SK-N-SH (cell line): ENCODE results near the gene MFNG. TPM values are rescaled to one million over a fixed set of nuclear protein-coding genes. Genes with fewer than 3 reads are reported as not detected.

ENCODE experiments used
- CTCF ChIA-PET: fragments of 300-600, 350-600 bp; formaldehyde crosslinking; extraction: SDS; loops from one replicate; lab custom pipeline; 2021; lab: Yijun Ruan, JAX
- POLR2A ChIA-PET: fragments of 350-600 bp; sonication (Branson Sonifier 250); formaldehyde crosslinking; extraction: SDS; loops from one replicate; lab custom pipeline; 2020; ENCODE audit warnings: antibody characterized with exemption, inconsistent platforms; lab: Yijun Ruan, JAX
- DNase-seq: peaks from one replicate; pipeline ENCODE4 v3.0.0; 2012
- H2AFZ ChIP-seq: fragments of 200-600 bp; sonication (generic); 2 replicates; pipeline ENCODE4 v1.8.1; 2016; ENCODE audit warnings: antibody characterized with exemption, mild to moderate bottlenecking, low read depth
- H3F3A ChIP-seq: fragments of 200-600 bp; sonication (generic); replicated peaks from 2 replicates; pipeline ENCODE3; 2016; ENCODE audit warnings: antibody characterized with exemption, mild to moderate bottlenecking; ENCODE audit not compliant: insufficient read depth
- H3K27ac ChIP-seq, 2 experiments: fragments of 200-500 bp in 1 of 2; fragments of 200-600 bp in 1 of 2; sonication (Bioruptor generic) in 1 of 2; sonication (generic), shearing (Covaris generic) in 1 of 2; 2 replicates each; pipeline versions ENCODE4 v1.5.1 to v1.6.1; 2014 to 2016; ENCODE audit warnings: low read depth in 2 of 2, inconsistent platforms in 1 of 2, low read length in 1 of 2, mild to moderate bottlenecking in 1 of 2, mixed read lengths in 1 of 2
- H3K27me3 ChIP-seq: fragments of 200-600 bp; sonication (generic), shearing (Covaris generic); 2 replicates; pipeline ENCODE4 v1.6.1; 2016; ENCODE audit warnings: mixed run types; ENCODE audit not compliant: insufficient read depth
- H3K36me3 ChIP-seq, 2 experiments: fragments of 200-500 bp in 1 of 2; fragments of 200-600 bp in 1 of 2; sonication (Bioruptor generic) in 1 of 2; sonication (generic) in 1 of 2; replicated peaks in 1 of 2; 2 replicates each; pipeline versions ENCODE3 to v1.5.1; 2014 to 2016; ENCODE audit warnings: low read length in 1 of 2, mild to moderate bottlenecking in 1 of 2; ENCODE audit not compliant: insufficient read depth in 2 of 2, control insufficient read depth in 1 of 2
- H3K4me1 ChIP-seq, 2 experiments: fragments of 200-500 bp in 1 of 2; fragments of 200-600 bp in 1 of 2; sonication (Bioruptor generic) in 1 of 2; sonication (generic), shearing (Covaris generic) in 1 of 2; 2 replicates each; pipeline versions ENCODE4 v1.5.1 to v1.6.1; 2014 to 2016; ENCODE audit warnings: low read depth in 1 of 2, low read length in 1 of 2, mixed run types in 1 of 2; ENCODE audit not compliant: insufficient read depth in 2 of 2, control insufficient read depth in 1 of 2
- H3K4me2 ChIP-seq: fragments of 200-600 bp; sonication (generic), shearing (Covaris generic); 2 replicates; pipeline ENCODE4 v1.6.1; 2017; ENCODE audit warnings: mixed run types
- H3K4me3 ChIP-seq, 2 experiments: fragments of 200-500 bp in 1 of 2; fragments of 200-600 bp in 1 of 2; sonication (Bioruptor generic) in 1 of 2; sonication (generic), shearing (Covaris generic) in 1 of 2; 2 replicates each; pipeline versions ENCODE4 v1.5.1 to v1.8.1; 2014 to 2016; ENCODE audit warnings: low read depth in 2 of 2, inconsistent platforms in 1 of 2, low read length in 1 of 2, mild to moderate bottlenecking in 1 of 2, mixed read lengths in 1 of 2, moderate library complexity in 1 of 2
- H3K79me2 ChIP-seq: fragments of 200-600 bp; sonication (generic); 2 replicates; pipeline ENCODE4 v1.8.1; 2017; ENCODE audit warnings: mild to moderate bottlenecking; ENCODE audit not compliant: insufficient read depth
- H3K9ac ChIP-seq: fragments of 200-600 bp; sonication (generic); 2 replicates; pipeline ENCODE4 v1.6.1; 2017; ENCODE audit warnings: mixed run types
- H3K9me2 ChIP-seq: fragments of 200-600 bp; sonication (generic); 2 replicates; pipeline ENCODE4 v1.6.1; 2017; ENCODE audit warnings: mixed run types
- H3K9me3 ChIP-seq: fragments of 200-600 bp; sonication (generic); 2 replicates; pipeline ENCODE4 v1.6.1; 2017; ENCODE audit warnings: mixed run types, mild to moderate bottlenecking, moderate library complexity
- H4K20me1 ChIP-seq: fragments of 200-600 bp; sonication (generic); 2 replicates; pipeline ENCODE4 v1.6.1; 2017; ENCODE audit warnings: mild to moderate bottlenecking, mixed run types; ENCODE audit not compliant: insufficient read depth
- CHD2 ChIP-seq: fragments of 150-350 bp; IDR thresholded peaks from 2 replicates; pipeline ENCODE4 v1.6.1; 2018; ENCODE audit warnings: low read length; ENCODE audit not compliant: partially characterized antibody
- CTCF ChIP-seq: fragments of 200-600 bp; sonication (generic); IDR thresholded peaks from 2 replicates; pipeline ENCODE4 v1.6.1; 2017; ENCODE audit warnings: antibody characterized with exemption, mild to moderate bottlenecking, moderate library complexity
- EZH2phosphoT487 ChIP-seq: fragments of 200-600 bp; sonication (generic); IDR thresholded peaks from 2 replicates; pipeline ENCODE4 v1.6.1; 2017; ENCODE audit warnings: low read depth, mixed run types, mild to moderate bottlenecking, antibody characterized with exemption, moderate library complexity, borderline replicate concordance
- FOXM1 ChIP-seq: IDR thresholded peaks from 2 replicates; pipeline ENCODE4 v1.4.0; 2012; ENCODE audit warnings: low read depth, mild to moderate bottlenecking
- GABPA ChIP-seq: IDR thresholded peaks from 2 replicates; pipeline ENCODE4 v1.4.0; 2012; ENCODE audit warnings: low read depth, mild to moderate bottlenecking
- GATA2 ChIP-seq: sonication (generic); formaldehyde crosslinking; IDR thresholded peaks from 2 replicates; pipeline ENCODE4 v1.5.0; 2020; ENCODE audit warnings: mild to moderate bottlenecking, missing genetic modification reagents
- MAX ChIP-seq: IDR thresholded peaks from 2 replicates; pipeline ENCODE4 v1.4.0; 2012; ENCODE audit warnings: low read depth
- RAD21 ChIP-seq: IDR thresholded peaks from 2 replicates; pipeline ENCODE4 v1.6.1; 2012; ENCODE audit warnings: mild to moderate bottlenecking, low read length
- RFX5 ChIP-seq: IDR thresholded peaks from 2 replicates; pipeline ENCODE4 v1.6.1; 2012; ENCODE audit warnings: mild to moderate bottlenecking, improper control_type of control experiment, low read length
- RXRA ChIP-seq: IDR thresholded peaks from 2 replicates; pipeline ENCODE4 v1.4.0; 2012; ENCODE audit warnings: low read depth, mild to moderate bottlenecking, borderline replicate concordance
- SMC3 ChIP-seq: IDR thresholded peaks from 2 replicates; pipeline ENCODE4 v1.6.1; 2012; ENCODE audit warnings: low read depth, low read length, improper control_type of control experiment
- TCF12 ChIP-seq: IDR thresholded peaks from 2 replicates; pipeline ENCODE4 v1.4.0; 2012
- USF1 ChIP-seq: IDR thresholded peaks from 2 replicates; pipeline ENCODE4 v1.4.0; 2012; ENCODE audit warnings: low read depth, borderline replicate concordance
- ZBTB33 ChIP-seq: IDR thresholded peaks from 2 replicates; pipeline ENCODE4 v1.4.0; 2012; ENCODE audit warnings: low read depth, borderline replicate concordance
- WGBS: methylation state at CpG from one replicate; pipeline ENCODE4 v1.1.6; 2017; ENCODE audit warnings: low lambda C conversion rate; 5-methylcytosine and 5-hydroxymethylcytosine counted together
- polyA plus RNA-seq, 3 experiments: library from polyadenylated mRNA; depleted of rRNA; stranded (reverse); fragments of >200 nt; gene quantifications; 2 replicates each; pipeline ENCODE4 v1.2.3, GENCODE V29; 2012
- TF ChIP-seq, protein P1 (sequence below): fragments of 150-350 bp; IDR thresholded peaks from 2 replicates; pipeline ENCODE4 v1.6.1; 2016; ENCODE audit warnings: mild to moderate bottlenecking, low read depth, low read length
- TF ChIP-seq, protein P2 (sequence below): IDR thresholded peaks from 2 replicates; pipeline ENCODE4 v1.6.1; 2012; ENCODE audit warnings: mild to moderate bottlenecking, low read depth, low read length, moderate library complexity

The MFNG gene
- polyA plus RNA-seq, 1 of the 3 experiments (the other 2 are of a cell fraction): 0.18 TPM

GRCh38 chr22:37487571-37487970 lies 1.4 kb upstream of the MFNG start:
- Histone ChIP-seq H4K20me1 (peaks cover 3% of the 10 kb centered on the region; the same call in 1 of the 2 replicates), H3K4me1 (peaks cover 0 to 13% of the 10 kb centered on the region in 2 experiments; a peak in 1 of 4 replicates), H3K79me2 (no peaks in the 10 kb centered on the region), H3K27ac (no peak overlapping the region), H3F3A (peaks cover 3% of the 10 kb centered on the region), H3K9ac (no peak overlapping the region), H3K9me2 (no peaks in the 10 kb centered on the region), H3K27me3 (no peaks in the 10 kb centered on the region), H2AFZ (no peak overlapping the region), H3K36me3 (peaks cover 0 to 3% of the 10 kb centered on the region in 2 experiments), H3K4me3 (no peak overlapping the region), H3K9me3 (no peaks in the 10 kb centered on the region), H3K4me2 (no peak overlapping the region)
- TF ChIP-seq USF1 (no peak), EZH2phosphoT487 (no peak), TCF12 (no peak), FOXM1 (no peak), RXRA (no peak), SMC3 (no peak), CHD2 (no peak), GABPA (no peak), RAD21 (no peak), ZBTB33 (no peak), CTCF (no peak), RFX5 (no peak), GATA2 (CRISPR knock-in tag) (no peak), MAX (no peak)
- TF ChIP-seq, protein P1, sequence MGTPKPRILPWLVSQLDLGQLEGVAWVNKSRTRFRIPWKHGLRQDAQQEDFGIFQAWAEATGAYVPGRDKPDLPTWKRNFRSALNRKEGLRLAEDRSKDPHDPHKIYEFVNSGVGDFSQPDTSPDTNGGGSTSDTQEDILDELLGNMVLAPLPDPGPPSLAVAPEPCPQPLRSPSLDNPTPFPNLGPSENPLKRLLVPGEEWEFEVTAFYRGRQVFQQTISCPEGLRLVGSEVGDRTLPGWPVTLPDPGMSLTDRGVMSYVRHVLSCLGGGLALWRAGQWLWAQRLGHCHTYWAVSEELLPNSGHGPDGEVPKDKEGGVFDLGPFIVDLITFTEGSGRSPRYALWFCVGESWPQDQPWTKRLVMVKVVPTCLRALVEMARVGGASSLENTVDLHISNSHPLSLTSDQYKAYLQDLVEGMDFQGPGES: no peak
- TF ChIP-seq, protein P2, sequence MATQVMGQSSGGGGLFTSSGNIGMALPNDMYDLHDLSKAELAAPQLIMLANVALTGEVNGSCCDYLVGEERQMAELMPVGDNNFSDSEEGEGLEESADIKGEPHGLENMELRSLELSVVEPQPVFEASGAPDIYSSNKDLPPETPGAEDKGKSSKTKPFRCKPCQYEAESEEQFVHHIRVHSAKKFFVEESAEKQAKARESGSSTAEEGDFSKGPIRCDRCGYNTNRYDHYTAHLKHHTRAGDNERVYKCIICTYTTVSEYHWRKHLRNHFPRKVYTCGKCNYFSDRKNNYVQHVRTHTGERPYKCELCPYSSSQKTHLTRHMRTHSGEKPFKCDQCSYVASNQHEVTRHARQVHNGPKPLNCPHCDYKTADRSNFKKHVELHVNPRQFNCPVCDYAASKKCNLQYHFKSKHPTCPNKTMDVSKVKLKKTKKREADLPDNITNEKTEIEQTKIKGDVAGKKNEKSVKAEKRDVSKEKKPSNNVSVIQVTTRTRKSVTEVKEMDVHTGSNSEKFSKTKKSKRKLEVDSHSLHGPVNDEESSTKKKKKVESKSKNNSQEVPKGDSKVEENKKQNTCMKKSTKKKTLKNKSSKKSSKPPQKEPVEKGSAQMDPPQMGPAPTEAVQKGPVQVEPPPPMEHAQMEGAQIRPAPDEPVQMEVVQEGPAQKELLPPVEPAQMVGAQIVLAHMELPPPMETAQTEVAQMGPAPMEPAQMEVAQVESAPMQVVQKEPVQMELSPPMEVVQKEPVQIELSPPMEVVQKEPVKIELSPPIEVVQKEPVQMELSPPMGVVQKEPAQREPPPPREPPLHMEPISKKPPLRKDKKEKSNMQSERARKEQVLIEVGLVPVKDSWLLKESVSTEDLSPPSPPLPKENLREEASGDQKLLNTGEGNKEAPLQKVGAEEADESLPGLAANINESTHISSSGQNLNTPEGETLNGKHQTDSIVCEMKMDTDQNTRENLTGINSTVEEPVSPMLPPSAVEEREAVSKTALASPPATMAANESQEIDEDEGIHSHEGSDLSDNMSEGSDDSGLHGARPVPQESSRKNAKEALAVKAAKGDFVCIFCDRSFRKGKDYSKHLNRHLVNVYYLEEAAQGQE: no peak
- POLR2A ChIA-PET: no interaction called here
- CTCF ChIA-PET: interaction anchor here (1.0 to 3.2 kb wide), 3 partner anchors 11 to 31 kb away, joined by 5 to 21 read pairs (median 14); no protein-coding TSS in a partner anchor
- no peak for DNase-seq
- WGBS: 90% methylated on average over 4 of the region's 4 CpGs
